Prostate gland (tissue), 2 donors: ENCODE data around the gene PDF. TPM values are rescaled to one million over a fixed set of nuclear protein-coding genes. Genes with fewer than 3 reads are reported as not detected.

ENCODE experiments used
- DNase-seq: peaks from one replicate; pipeline ENCODE4 v3.0.0-alpha.2; 2019; ENCODE audit warnings: low spot score
- H3K27ac ChIP-seq, 2 donors: fragments of 200-600 bp; sonication (generic); 2 replicates each; pipeline ENCODE4 v1.5.1; 2017 to 2019
- H3K27me3 ChIP-seq: fragments of 200-600 bp; sonication (generic); replicated peaks from 2 replicates; pipeline ENCODE4 v1.5.1; 2019; ENCODE audit not compliant: insufficient read depth
- H3K36me3 ChIP-seq, 2 donors: fragments of 200-600 bp; sonication (generic); 1 replicate in 1 of 2; 2 replicates in 1 of 2; pipeline versions ENCODE4 v1.5.1 to v1.8.1; 2017 to 2019
- H3K4me1 ChIP-seq: fragments of 200-600 bp; sonication (generic); replicated peaks from 2 replicates; pipeline ENCODE4 v1.5.1; 2019
- H3K4me3 ChIP-seq, 2 donors: fragments of 200-600 bp; sonication (generic); 2 replicates each; pipeline ENCODE4 v1.5.1; 2017 to 2019
- H3K9me3 ChIP-seq: fragments of 200-600 bp; sonication (generic); 2 replicates; pipeline ENCODE4 v1.5.1; 2017
- CTCF ChIP-seq, 4 experiments: fragments of 200-600 bp in 2 of 4; fragments of 450-650 bp in 2 of 4; sonication (generic) in 2 of 4; IDR thresholded peaks; 1 replicate in 3 of 4; 2 replicates in 1 of 4; pipeline ENCODE4 v1.5.1; 2016 to 2019; ENCODE audit warnings: antibody characterized with exemption in 4 of 4, mild to moderate bottlenecking in 2 of 4, moderate library complexity in 2 of 4
- POLR2A ChIP-seq: fragments of 450-650 bp; IDR thresholded peaks from one replicate; pipeline ENCODE4 v1.6.1; 2016; ENCODE audit warnings: antibody characterized with exemption, mild to moderate bottlenecking
- POLR2AphosphoS5 ChIP-seq: sonication (generic); formaldehyde crosslinking; IDR thresholded peaks from one replicate; pipeline ENCODE4 v1.6.1; 2017; ENCODE audit warnings: antibody characterized with exemption
- WGBS: methylation state at CpG from one replicate; pipeline ENCODE4 v1.1.5; 2018; 5-methylcytosine and 5-hydroxymethylcytosine counted together
- intact Hi-C: fragments of 100-400 bp; cut with DNase I; formaldehyde crosslinking; loops from one replicate; pipeline ENCODE4 v1.14.2; 2022
- total RNA-seq, 2 donors: library from RNA; depleted of rRNA; stranded (reverse); fragments of >200 nt; gene quantifications; one replicate each; pipeline ENCODE4 v1.1.0, GENCODE V29; 2016

PDF gene
- total RNA-seq, 2 donors from 2014 or later, result 40.7 to 42.9 TPM

- 77% methylated on average over 11 of the region's 11 CpGs for WGBS
These were observed 15.9 kb downstream of the PDF start for GRCh38 chr16:69314534-69314933.

GRCh38 chr16:69313469-69313868 lies 16.9 kb downstream of the PDF start:
- intact Hi-C loops, result no loop called here
- no peak for TF ChIP-seq CTCF (IDR thresholded peaks at IDR 0.05)
- TF ChIP-seq POLR2A, result no peak
- TF ChIP-seq POLR2AphosphoS5, result no peak
- H3K27me3 ChIP-seq, result no peaks in the 10 kb centered on the region
- no peak for DNase-seq
- H3K9me3 ChIP-seq, result no peaks in the 10 kb centered on the region
- H3K4me1 ChIP-seq, result peaks cover 4% of the 10 kb centered on the region
- no peak overlapping the region for H3K4me3 ChIP-seq
- 92% methylated on average over 5 of the region's 5 CpGs for WGBS
- no peak overlapping the region for H3K27ac ChIP-seq
- peaks cover 6 to 17% of the 10 kb centered on the region in 2 donors for H3K36me3 ChIP-seq

More at GRCh38 chr16:69314534-69314933, 15.9 kb downstream of the PDF start:
- H3K27me3 ChIP-seq, result no peaks in the 10 kb centered on the region
- no peak for TF ChIP-seq CTCF (IDR thresholded peaks at IDR 0.05)
- TF ChIP-seq POLR2A, result no peak
- TF ChIP-seq POLR2AphosphoS5, result no peak
- H3K36me3 ChIP-seq, result peaks cover 14 to 28% of the 10 kb centered on the region in 2 donors
- intact Hi-C loops, result no loop called here
- no peak overlapping the region for H3K4me3 ChIP-seq
- H3K9me3 ChIP-seq, result no peaks in the 10 kb centered on the region
- peaks cover 4% of the 10 kb centered on the region for H3K4me1 ChIP-seq
- no peak for DNase-seq
- H3K27ac ChIP-seq, result no peak overlapping the region

GRCh38 chr16:69311533-69312387 lies 18.6 kb downstream of the PDF start:
- Histone ChIP-seq H3K36me3 (peaks cover 6 to 9% of the 10 kb centered on the region in 2 donors), H3K9me3 (no peaks in the 10 kb centered on the region), H3K4me3 (peak overlapping the region; percentile 73 to 88), H3K4me1 (peaks cover 4% of the 10 kb centered on the region), H3K27me3 (no peaks in the 10 kb centered on the region), H3K27ac (peak overlapping the region; percentile 62 to 90)
- intact Hi-C loops, result no loop called here
- no peak for DNase-seq
- TF ChIP-seq POLR2AphosphoS5 (no peak), POLR2A (peak; percentile 1), CTCF (IDR thresholded peaks at IDR 0.05) (no peak)
- 2% methylated on average over 40 of the region's 59 CpGs for WGBS

GRCh38 chr16:69310653-69311532 lies 19.5 kb downstream of the PDF start, which contains the start of gene VPS4A:
Gene VPS4A, plus strand, starts transcription at chr16:69311350. Its CDS starts 162 bp downstream, at chr16:69311512.
- DNase-seq, result peak; percentile 95
- peak; percentile 63 for TF ChIP-seq POLR2AphosphoS5
- TF ChIP-seq POLR2A, result peak; percentile 50
- peak; percentile 94 to 97 (median 95) for TF ChIP-seq CTCF (IDR thresholded peaks at IDR 0.05)
- Histone ChIP-seq H3K4me3 (peak within 1 kb of the TSS; percentile 73 to 88), H3K27ac (peak within 1 kb of the TSS; percentile 80 to 90), H3K4me1 (peaks cover 4% of the 10 kb centered on the region), H3K27me3 (no peaks in the 10 kb centered on the region), H3K36me3 (peaks cover 0 to under 1% of the 10 kb centered on the region in 2 donors), H3K9me3 (no peaks in the 10 kb centered on the region)
- intact Hi-C loops, result no loop called here
- 32% methylated on average over 19 of the region's 70 CpGs for WGBS
